Measurements from ENCODE around the gene PSMB3. TPM values are rescaled to one million over a fixed set of nuclear protein-coding genes. Genes with fewer than 3 reads are reported as not detected.

The PSMB3 gene
- total RNA-seq, 6 experiments from 2014 or later, result 85.2 to 183 (median 120) TPM

- intact Hi-C loops (cut with DNase I), result no loop called here
- ATAC-seq (peak; percentile 42 to 62 (median 45)), DNase-seq (peak; percentile 81 to 87 (median 85))
- Histone ChIP-seq H3K4me3 (peak overlapping the region; percentile 48 to 99 (median 99)), H3K36me3 (peaks cover 4 to 21% (median 8%) of the 10 kb centered on the region in 4 donors), H3K9me3 (no peaks in the 10 kb centered on the region), H3K27ac (peak overlapping the region; percentile 27 to 78 (median 52)), H3K4me1 (peaks cover 0 to 50% (median 9%) of the 10 kb centered on the region in 4 donors), H3K27me3 (no peaks in the 10 kb centered on the region)
- TF ChIP-seq, protein P1, sequence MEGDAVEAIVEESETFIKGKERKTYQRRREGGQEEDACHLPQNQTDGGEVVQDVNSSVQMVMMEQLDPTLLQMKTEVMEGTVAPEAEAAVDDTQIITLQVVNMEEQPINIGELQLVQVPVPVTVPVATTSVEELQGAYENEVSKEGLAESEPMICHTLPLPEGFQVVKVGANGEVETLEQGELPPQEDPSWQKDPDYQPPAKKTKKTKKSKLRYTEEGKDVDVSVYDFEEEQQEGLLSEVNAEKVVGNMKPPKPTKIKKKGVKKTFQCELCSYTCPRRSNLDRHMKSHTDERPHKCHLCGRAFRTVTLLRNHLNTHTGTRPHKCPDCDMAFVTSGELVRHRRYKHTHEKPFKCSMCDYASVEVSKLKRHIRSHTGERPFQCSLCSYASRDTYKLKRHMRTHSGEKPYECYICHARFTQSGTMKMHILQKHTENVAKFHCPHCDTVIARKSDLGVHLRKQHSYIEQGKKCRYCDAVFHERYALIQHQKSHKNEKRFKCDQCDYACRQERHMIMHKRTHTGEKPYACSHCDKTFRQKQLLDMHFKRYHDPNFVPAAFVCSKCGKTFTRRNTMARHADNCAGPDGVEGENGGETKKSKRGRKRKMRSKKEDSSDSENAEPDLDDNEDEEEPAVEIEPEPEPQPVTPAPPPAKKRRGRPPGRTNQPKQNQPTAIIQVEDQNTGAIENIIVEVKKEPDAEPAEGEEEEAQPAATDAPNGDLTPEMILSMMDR (IDR thresholded peaks at IDR 0.05), result no peak
- TF ChIP-seq POLR2A (IDR thresholded peaks at IDR 0.05), result no peak
- WGBS (ENCODE audit: insufficient coverage, low coverage, low lambda C conversion rate, missing lambda C conversion rate), result under 1% methylated on average over 36 of the region's 44 CpGs
These were observed 683 bp upstream of the PSMB3 start for GRCh38 chr17:38751808-38752307.

GRCh38 chr17:38753071-38753506, 548 bp downstream of the PSMB3 start:
- ATAC-seq (no peak), DNase-seq (no peak)
- Histone ChIP-seq H3K9me3 (no peaks in the 10 kb centered on the region), H3K27ac (peak overlapping the region; percentile 70 to 84 (median 80)), H3K36me3 (peaks cover 8 to 33% (median 16%) of the 10 kb centered on the region in 4 donors), H3K27me3 (no peaks in the 10 kb centered on the region), H3K4me3 (peak overlapping the region; percentile 92 to 99 (median 99)), H3K4me1 (peaks cover 0 to 45% (median 9%) of the 10 kb centered on the region in 4 donors)
- TF ChIP-seq POLR2A (IDR thresholded peaks at IDR 0.05), result no peak
- TF ChIP-seq, protein P1 (IDR thresholded peaks at IDR 0.05), result no peak
- 5% methylated on average over 16 of the region's 22 CpGs for WGBS (ENCODE audit: insufficient coverage, low coverage, low lambda C conversion rate, missing lambda C conversion rate)
- intact Hi-C loops (cut with DNase I), result no loop called here

DNA sequence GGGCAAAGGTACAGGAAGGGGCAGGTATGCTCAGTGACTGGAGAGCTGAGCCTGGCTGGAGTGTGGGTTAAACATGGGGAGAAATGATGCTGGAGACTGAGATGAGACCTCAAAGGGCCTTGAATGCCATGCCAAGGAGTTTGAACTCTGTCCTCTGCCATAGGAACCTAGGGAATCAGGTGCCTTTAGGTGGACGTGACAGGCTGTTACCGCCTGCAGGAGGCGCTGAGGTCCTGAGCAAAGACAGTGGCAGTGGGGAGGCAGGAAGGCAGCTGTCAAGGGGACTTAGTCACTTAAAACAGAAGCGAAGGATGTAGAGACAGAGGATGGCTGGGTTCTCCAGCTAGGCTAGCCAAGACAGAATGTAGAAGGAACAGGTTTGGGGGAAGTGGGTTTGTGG, 9.1 kb downstream of the PSMB3 start:
- Histone ChIP-seq H3K27me3 (no peaks in the 10 kb centered on the region), H3K36me3 (peaks cover 13 to 94% (median 35%) of the 10 kb centered on the region in 4 donors), H3K4me3 (no peak overlapping the region), H3K9me3 (no peaks in the 10 kb centered on the region), H3K4me1 (no peaks in the 10 kb centered on the region), H3K27ac (no peak overlapping the region)
- WGBS (ENCODE audit: insufficient coverage, low coverage, low lambda C conversion rate, missing lambda C conversion rate), result 65% methylated on average over 2 of the region's 4 CpGs
- ATAC-seq (peak in 1 of 4 donors; percentile 42), DNase-seq (no peak)
- TF ChIP-seq, protein P1 (IDR thresholded peaks at IDR 0.05), result peak in 1 of 4 donors; percentile 16
- no peak for TF ChIP-seq POLR2A (IDR thresholded peaks at IDR 0.05)
- intact Hi-C loops (cut with DNase I), result no loop called here

- Histone ChIP-seq H3K9me3 (no peaks in the 10 kb centered on the region), H3K4me1 (no peaks in the 10 kb centered on the region), H3K4me3 (no peak overlapping the region), H3K27ac (no peak overlapping the region), H3K36me3 (peaks cover 11 to 93% (median 34%) of the 10 kb centered on the region in 4 donors), H3K27me3 (no peaks in the 10 kb centered on the region)
- WGBS (ENCODE audit: insufficient coverage, low coverage, low lambda C conversion rate, missing lambda C conversion rate), result 100% methylated on average over 1 of the region's 3 CpGs
- no peak for TF ChIP-seq POLR2A (IDR thresholded peaks at IDR 0.05)
- TF ChIP-seq, protein P1 (IDR thresholded peaks at IDR 0.05), result no peak
- no peak for DNase-seq
- ATAC-seq, result no peak
- intact Hi-C loops (cut with DNase I), result no loop called here
These were observed 9.7 kb downstream of the PSMB3 start for GRCh38 chr17:38762231-38762630.

Data from right lobe of liver (tissue), 6 donors.